Measurements from ENCODE around the gene SSPN.

DNA sequence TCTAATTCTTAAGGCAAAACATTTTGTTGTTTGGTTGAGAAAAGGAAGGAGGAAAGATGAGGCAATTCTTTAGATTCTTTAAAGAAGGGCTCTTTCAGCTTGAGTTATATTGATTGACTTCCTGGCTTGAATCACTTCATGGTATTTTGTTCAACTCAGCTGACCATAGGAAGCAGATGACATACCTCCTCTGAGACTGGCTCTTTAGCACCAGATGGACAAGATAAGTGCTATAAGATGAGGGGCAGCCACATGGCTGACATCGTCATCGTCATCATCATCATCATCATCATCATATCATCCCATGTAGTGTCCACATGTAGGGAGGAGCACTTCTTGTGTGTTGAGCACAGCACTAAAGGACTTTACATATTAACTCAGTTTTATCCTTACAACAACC is 81.3 kb downstream of the SSPN start:
- TF ChIP-seq CTCF (IDR thresholded peaks at IDR 0.05; ENCODE audit: insufficient read depth, low read length, poor library complexity, severe bottlenecking): no peak
- TF ChIP-seq EZH2phosphoT487 (conservative IDR thresholded peaks at IDR 0.05; ENCODE audit: low read length): no peak
